Cardiac fibroblast (primary cell): ENCODE results near the gene IFNL2.

Experiments used
- DNase-seq, 2 donors: peaks; one replicate each; pipeline versions ENCODE4 v3.0.0 to v3.0.0-alpha.2; 2010; ENCODE audit warnings: low read depth in 2 of 2
- H3K4me3 ChIP-seq, 2 donors: replicated peaks in 1 of 2; 1 replicate in 1 of 2; 2 replicates in 1 of 2; pipeline ENCODE4 v1.5.1; 2011; ENCODE audit warnings: low read depth in 2 of 2, low read length in 2 of 2, mild to moderate bottlenecking in 2 of 2, moderate library complexity in 1 of 2
- CTCF ChIP-seq: IDR thresholded peaks from one replicate; pipeline ENCODE4 v1.5.1; 2011; ENCODE audit warnings: low read depth, mild to moderate bottlenecking, low read length, inconsistent platforms

The IFNL2 gene

GRCh38 chr19:39282021-39282420, 13.8 kb downstream of the IFNL2 start:
- no peak for DNase-seq
- TF ChIP-seq CTCF, result no peak
- H3K4me3 ChIP-seq, result no peak overlapping the region

- TF ChIP-seq CTCF, result no peak
- H3K4me3 ChIP-seq, result no peak overlapping the region
- no peak for DNase-seq
Observed at GRCh38 chr19:39284032-39284431, 15.8 kb downstream of the IFNL2 start.

- H3K4me3 ChIP-seq, result no peak overlapping the region
- no peak for TF ChIP-seq CTCF
- DNase-seq, result no peak
Observed at GRCh38 chr19:39293394-39293793, 25.2 kb downstream of the IFNL2 start.

- DNase-seq, result no peak
- TF ChIP-seq CTCF, result no peak
- H3K4me3 ChIP-seq, result no peak within 1 kb of the TSS
Observed at GRCh38 chr19:39296055-39296645, 28.0 kb downstream of the IFNL2 start, which contains the start of gene IFNL1. Gene IFNL1 (plus strand): TSS chr19:39296407. CDS start chr19:39296422, 15 bp downstream.

- DNase-seq, result no peak
- no peak overlapping the region for H3K4me3 ChIP-seq
- TF ChIP-seq CTCF, result no peak
Observed at GRCh38 chr19:39296906-39297305, 28.7 kb downstream of the IFNL2 start.

GRCh38 chr19:39297931-39298634, 29.9 kb downstream of the IFNL2 start:
- DNase-seq, result no peak
- no peak for TF ChIP-seq CTCF

GRCh38 chr19:39299404-39299803, 31.2 kb downstream of the IFNL2 start:
- no peak for TF ChIP-seq CTCF
- H3K4me3 ChIP-seq, result no peak overlapping the region
- DNase-seq, result no peak

More at GRCh38 chr19:39297931-39298634, 29.9 kb downstream of the IFNL2 start:
- no peak overlapping the region for H3K4me3 ChIP-seq
